ENCODE data around the gene ATP9A.

The ATP9A gene

GRCh38 chr20:51595058-51595532 lies 173.1 kb downstream of the ATP9A start:
- DNase-seq (ENCODE audit: low spot score): peak; percentile 85

GRCh38 chr20:51594236-51595057 lies 173.7 kb downstream of the ATP9A start:
- no peak for DNase-seq (ENCODE audit: low spot score)

- DNase-seq (ENCODE audit: low spot score): no peak
Observed at GRCh38 chr20:51593584-51593983, 174.6 kb downstream of the ATP9A start.

GRCh38 chr20:51592564-51592963 lies 175.6 kb downstream of the ATP9A start:
- DNase-seq (ENCODE audit: low spot score): no peak

GRCh38 chr20:51591871-51592270 lies 176.3 kb downstream of the ATP9A start:
- no peak for DNase-seq (ENCODE audit: low spot score)

GRCh38 chr20:51588762-51589161 lies 179.4 kb downstream of the ATP9A start:
- DNase-seq (ENCODE audit: low spot score): no peak

GRCh38 chr20:51587145-51587544 lies 181.0 kb downstream of the ATP9A start:
- no peak for DNase-seq (ENCODE audit: low spot score)

- DNase-seq (ENCODE audit: low spot score): no peak
Observed at GRCh38 chr20:51586005-51586440, 182.2 kb downstream of the ATP9A start.

- no peak for DNase-seq (ENCODE audit: low spot score)
Observed at GRCh38 chr20:51585148-51585547, 183.0 kb downstream of the ATP9A start.

- DNase-seq (ENCODE audit: low spot score): no peak
Observed at GRCh38 chr20:51584737-51585136, 183.5 kb downstream of the ATP9A start.

- DNase-seq (ENCODE audit: low spot score): no peak
Observed at GRCh38 chr20:51584116-51584515, 184.1 kb downstream of the ATP9A start.

- DNase-seq (ENCODE audit: low spot score): no peak
Observed at GRCh38 chr20:51583499-51583898, 184.7 kb downstream of the ATP9A start.

GRCh38 chr20:51583073-51583472 lies 185.1 kb downstream of the ATP9A start:
- DNase-seq (ENCODE audit: low spot score): no peak

- DNase-seq (ENCODE audit: low spot score): no peak
Observed at GRCh38 chr20:51581571-51581970, 186.6 kb downstream of the ATP9A start.

GRCh38 chr20:51579137-51579536 lies 189.1 kb downstream of the ATP9A start:
- no peak for DNase-seq (ENCODE audit: low spot score)

GRCh38 chr20:51578145-51578459 lies 190.1 kb downstream of the ATP9A start:
- DNase-seq (ENCODE audit: low spot score): no peak

- DNase-seq (ENCODE audit: low spot score): no peak
Observed at GRCh38 chr20:51577432-51578144, 190.6 kb downstream of the ATP9A start.

- no peak for DNase-seq (ENCODE audit: low spot score)
Observed at GRCh38 chr20:51575486-51575885, 192.7 kb downstream of the ATP9A start.

- no peak for DNase-seq (ENCODE audit: low spot score)
Observed at GRCh38 chr20:51574248-51575033, 193.7 kb downstream of the ATP9A start.

GRCh38 chr20:51573576-51574243 lies 194.5 kb downstream of the ATP9A start:
- DNase-seq (ENCODE audit: low spot score): no peak

GRCh38 chr20:51571460-51571794 lies 196.8 kb downstream of the ATP9A start:
- DNase-seq (ENCODE audit: low spot score): no peak
